TTC549 (cell line): ENCODE measurements around the gene ZDHHC11B.
"Not testable (repeated sequence)": the region's sequence is repeated elsewhere in the genome, so short reads cannot be mapped to it uniquely, and the experiment has no call there.

ENCODE experiments used
- FAIRE-seq: peaks from 2 replicates; lab custom pipeline; 2012; peaks lifted over from hg19 to GRCh38; lab: Jason Lieb, UNC

ZDHHC11B gene

GRCh38 chr5:784428-785177 is at the start of gene ZDHHC11B:
Gene ZDHHC11B, minus strand, starts transcription at chr5:784729. Its CDS starts 17,810 bp downstream, at chr5:766919.
- not testable (repeated sequence) for FAIRE-seq

GRCh38 chr5:834013-834412 is 49.5 kb upstream of the ZDHHC11B start:
- not testable (repeated sequence) for FAIRE-seq

- FAIRE-seq: not testable (repeated sequence)
Measured at GRCh38 chr5:828194-828593, 43.7 kb upstream of the ZDHHC11B start.

GRCh38 chr5:825544-825943 is 41.0 kb upstream of the ZDHHC11B start:
- not testable (repeated sequence) for FAIRE-seq

- FAIRE-seq: no peak
Measured at GRCh38 chr5:821504-821903, 37.0 kb upstream of the ZDHHC11B start.

GRCh38 chr5:820245-820644 is 35.7 kb upstream of the ZDHHC11B start:
- no peak for FAIRE-seq

GRCh38 chr5:819078-819477 is 34.5 kb upstream of the ZDHHC11B start:
- FAIRE-seq: no peak

GRCh38 chr5:816176-816575 is 31.6 kb upstream of the ZDHHC11B start:
- FAIRE-seq: no peak

- FAIRE-seq: no peak
Measured at GRCh38 chr5:815449-815848, 30.9 kb upstream of the ZDHHC11B start.

GRCh38 chr5:813575-813974 is 29.0 kb upstream of the ZDHHC11B start:
- FAIRE-seq: not testable (repeated sequence)

- FAIRE-seq: not testable (repeated sequence)
Measured at GRCh38 chr5:811384-811783, 26.9 kb upstream of the ZDHHC11B start.

- FAIRE-seq: not testable (repeated sequence)
Measured at GRCh38 chr5:807719-808514, 23.4 kb upstream of the ZDHHC11B start.

- FAIRE-seq: no peak
Measured at GRCh38 chr5:801472-801871, 16.9 kb upstream of the ZDHHC11B start.

GRCh38 chr5:801055-801454 is 16.5 kb upstream of the ZDHHC11B start:
- not testable (repeated sequence) for FAIRE-seq

GRCh38 chr5:798505-799138 is 14.1 kb upstream of the ZDHHC11B start:
- not testable (repeated sequence) for FAIRE-seq

GRCh38 chr5:797986-798385 is 13.5 kb upstream of the ZDHHC11B start:
- not testable (repeated sequence) for FAIRE-seq

GRCh38 chr5:795873-796272 is 11.3 kb upstream of the ZDHHC11B start:
- FAIRE-seq: not testable (repeated sequence)

- not testable (repeated sequence) for FAIRE-seq
Measured at GRCh38 chr5:794948-795347, 10.4 kb upstream of the ZDHHC11B start.

GRCh38 chr5:788703-789102 is 4.2 kb upstream of the ZDHHC11B start:
- FAIRE-seq: not testable (repeated sequence)

- not testable (repeated sequence) for FAIRE-seq
Measured at GRCh38 chr5:787857-788233, 3.3 kb upstream of the ZDHHC11B start.

- FAIRE-seq: not testable (repeated sequence)
Measured at GRCh38 chr5:787224-787856, 2.8 kb upstream of the ZDHHC11B start.

- FAIRE-seq: not testable (repeated sequence)
Measured at GRCh38 chr5:785181-785705, 714 bp upstream of the ZDHHC11B start.
